GM12878 (cell line): ENCODE measurements around the gene MTR. TPM values are rescaled to one million over a fixed set of nuclear protein-coding genes. Genes with fewer than 3 reads are reported as not detected.

Experiments
- ATAC-seq: fragments of 200-7000 bp; cut with Tn5 transposase; 3 replicates; pipeline ENCODE4 v1.9.1; 2020; ENCODE audit warnings: mild to moderate bottlenecking, moderate library complexity
- BruUV-seq: library from RNA; stranded (reverse); fragments of 400-500 nt; replicated peaks from 2 replicates; lab custom pipeline; 2021; lab: Mats Ljungman, UMichigan
- CTCF ChIA-PET: fragments of 300-600 bp; sonication (Branson Sonifier 250); formaldehyde crosslinking; extraction: SDS; loops from one replicate; lab custom pipeline; 2021; ENCODE audit warnings: inconsistent platforms; lab: Yijun Ruan, JAX
- POLR2A ChIA-PET: fragments of 350-600 bp; formaldehyde crosslinking; extraction: SDS; loops from one replicate; lab custom pipeline; 2021; ENCODE audit warnings: inconsistent platforms; lab: Charles Lee
- RAD21 ChIA-PET: fragments of 300-600 bp; sonication (Branson Sonifier 250); formaldehyde crosslinking; loops from one replicate; lab custom pipeline; 2023; ENCODE audit warnings: antibody characterized with exemption; ENCODE audit not compliant: unreplicated experiment; lab: Charles Lee
- SMC1A ChIA-PET: fragments of 300-600 bp; sonication (Branson Sonifier 250); formaldehyde crosslinking; loops from one replicate; lab custom pipeline; 2023; ENCODE audit not compliant: unreplicated experiment, uncharacterized antibody; lab: Charles Lee
- DNase-seq: peaks from one replicate; pipeline ENCODE4 v3.0.0-alpha.2; 2011; ENCODE audit warnings: low read depth, low spot score
- FAIRE-seq: peaks from 3 replicates; lab custom pipeline; 2011; peaks lifted over from hg19 to GRCh38; lab: Jason Lieb, UNC
- H2AFZ ChIP-seq: 2 replicates; pipeline ENCODE4 v1.6.0; 2011; ENCODE audit warnings: low read depth, low read length, control low read depth; ENCODE audit not compliant: control insufficient read depth
- H3K27ac ChIP-seq: 2 replicates; pipeline ENCODE4 v1.5.1; 2011; ENCODE audit warnings: control low read depth; ENCODE audit not compliant: control insufficient read depth, insufficient read depth
- H3K27me3 ChIP-seq, 2 experiments: replicated peaks in 1 of 2; 2 replicates each; pipeline versions ENCODE4 v1.6.0 to v1.6.1; 2011; ENCODE audit warnings: low read length in 1 of 2; ENCODE audit not compliant: control insufficient read depth in 2 of 2, insufficient read depth in 2 of 2
- H3K36me3 ChIP-seq, 2 experiments: 2 replicates each; pipeline ENCODE4 v1.5.1; 2011; ENCODE audit warnings: low read length in 1 of 2; ENCODE audit not compliant: control insufficient read depth in 2 of 2, insufficient read depth in 2 of 2
- H3K4me1 ChIP-seq: 2 replicates; pipeline ENCODE4 v1.6.1; 2011; ENCODE audit warnings: mild to moderate bottlenecking, low read length, moderate library complexity, mixed read lengths; ENCODE audit not compliant: control insufficient read depth, insufficient read depth
- H3K4me2 ChIP-seq: 2 replicates; pipeline ENCODE4 v1.6.0; 2011; ENCODE audit warnings: control low read depth; ENCODE audit not compliant: control insufficient read depth, insufficient read depth
- H3K4me3 ChIP-seq: fragments of 200-600 bp; sonication (generic); 2 replicates; pipeline ENCODE4 v1.5.1; 2016
- H3K79me2 ChIP-seq: 2 replicates; pipeline ENCODE4 v1.6.0; 2011; ENCODE audit warnings: low read length; ENCODE audit not compliant: control insufficient read depth, insufficient read depth
- H3K9ac ChIP-seq: 2 replicates; pipeline ENCODE4 v1.8.0; 2011; ENCODE audit warnings: low read length, control low read depth, mixed read lengths; ENCODE audit not compliant: control insufficient read depth, insufficient read depth
- H3K9me3 ChIP-seq: replicated peaks from 3 replicates; pipeline ENCODE4 v1.5.1; 2011; ENCODE audit warnings: mild to moderate bottlenecking, low read length; ENCODE audit not compliant: control insufficient read depth, insufficient read depth
- H4K20me1 ChIP-seq: 2 replicates; pipeline ENCODE4 v1.6.0; 2011; ENCODE audit not compliant: control insufficient read depth, insufficient read depth
- BCLAF1 ChIP-seq: fragments of 450-650 bp; IDR thresholded peaks from 2 replicates; pipeline ENCODE4 v1.6.1; 2017; ENCODE audit warnings: antibody characterized with exemption, mild to moderate bottlenecking, moderate library complexity
- BRCA1 ChIP-seq: IDR thresholded peaks from 2 replicates; pipeline ENCODE4 v1.6.1; 2011; ENCODE audit warnings: low read depth, low read length, improper control_type of control experiment
- EZH2 ChIP-seq: IDR thresholded peaks from 2 replicates; pipeline ENCODE4 v1.6.1; 2012; ENCODE audit warnings: low read depth, mild to moderate bottlenecking, control low read depth, inconsistent platforms, low read length, borderline replicate concordance; ENCODE audit not compliant: control insufficient read depth
- GABPA ChIP-seq: IDR thresholded peaks from 2 replicates; pipeline ENCODE4 v1.6.1; 2014; ENCODE audit warnings: antibody characterized with exemption, low read depth, mild to moderate bottlenecking, inconsistent platforms
- IRF3 ChIP-seq: fragments of 450-650 bp; IDR thresholded peaks from 2 replicates; pipeline ENCODE4 v1.6.1; 2014; ENCODE audit warnings: mild to moderate bottlenecking
- IRF4 ChIP-seq: IDR thresholded peaks from 2 replicates; pipeline ENCODE4 v1.6.1; 2011; ENCODE audit warnings: low read depth, low read length
- JUNB ChIP-seq: IDR thresholded peaks from 2 replicates; pipeline ENCODE4 v1.6.1; 2016; ENCODE audit warnings: antibody characterized with exemption, mild to moderate bottlenecking
- POLR2AphosphoS2 ChIP-seq: IDR thresholded peaks from 2 replicates; pipeline ENCODE4 v1.6.1; 2011; ENCODE audit warnings: low read depth, mild to moderate bottlenecking, low read length, improper control_type of control experiment, moderate library complexity
- RCOR1 ChIP-seq: conservative IDR thresholded peaks from 2 replicates; pipeline ENCODE4 v1.6.1; 2012; ENCODE audit warnings: low read depth, low read length, improper control_type of control experiment
- RELB ChIP-seq: fragments of 450-650 bp; IDR thresholded peaks from 2 replicates; pipeline ENCODE4 v1.6.1; 2017; ENCODE audit warnings: low read depth, mild to moderate bottlenecking, moderate library complexity
- SMC3 ChIP-seq: IDR thresholded peaks from 2 replicates; pipeline ENCODE4 v1.6.1; 2011; ENCODE audit warnings: low read length, improper control_type of control experiment, borderline replicate concordance
- SRF ChIP-seq, 2 experiments: IDR thresholded peaks; 2 replicates each; pipeline ENCODE4 v1.6.1; 2011; ENCODE audit warnings: low read depth in 2 of 2, low read length in 2 of 2, mild to moderate bottlenecking in 1 of 2, moderate library complexity in 1 of 2
- TCF7 ChIP-seq: IDR thresholded peaks from 2 replicates; pipeline ENCODE4 v1.6.1; 2014; ENCODE audit warnings: antibody characterized with exemption, borderline replicate concordance
- ZNF384 ChIP-seq: IDR thresholded peaks from 2 replicates; pipeline ENCODE4 v1.6.1; 2012; ENCODE audit warnings: low read depth, mild to moderate bottlenecking, low read length, improper control_type of control experiment, borderline replicate concordance
- ZSCAN29 ChIP-seq: fragments of 450-650 bp; IDR thresholded peaks from 2 replicates; pipeline ENCODE4 v1.6.1; 2017; ENCODE audit warnings: mild to moderate bottlenecking, moderate library complexity
- WGBS: methylation state at CpG from one replicate; pipeline ENCODE4 v1.1.6; 2016; ENCODE audit warnings: low lambda C conversion rate; ENCODE audit not compliant: insufficient replicate concordance, insufficient coverage; ENCODE audit errors: missing lambda C conversion rate; 5-methylcytosine and 5-hydroxymethylcytosine counted together
- in situ Hi-C: fragments of 300-500 bp; cut with MboI; formaldehyde crosslinking; loops from 9 replicates; pipeline ENCODE4 v1.14.3; 2018; ENCODE audit warnings: mixed read lengths
- intact Hi-C: fragments of 100-400 bp; cut with micrococcal nuclease; formaldehyde crosslinking; loops from one replicate; pipeline ENCODE4 v1.14.2; 2022; ENCODE audit not compliant: unreplicated experiment
- polyA plus RNA-seq, 11 experiments: library from polyadenylated mRNA; depleted of rRNA in 4 of 11; unstranded in 6 of 11; stranded (reverse) in 5 of 11; fragments of >200 nt; fragmentation: Nextera tagmentation in 4 of 11; fragmentation: Illumina TruSeq in 1 of 11; extraction: Ambion mirVana in 4 of 11; extraction: Trizol in 1 of 11; gene quantifications; 1 replicate in 1 of 11; 2 replicates in 10 of 11; pipeline versions ENCODE4 v1.2.1 to v1.2.3, GENCODE V29; 2011 to 2016; ENCODE audit warnings: inconsistent platforms in 2 of 11, missing spikeins in 2 of 11, low read depth in 1 of 11
- total RNA-seq, 4 experiments: library from RNA; depleted of rRNA in 3 of 4; stranded (reverse); fragments of >200 nt in 3 of 4; fragmentation: Illumina TruSeq in 1 of 4; extraction: Trizol in 1 of 4; gene quantifications; 2 replicates each; pipeline versions ENCODE4 v1.2.1 to v1.2.3, GENCODE V29; 2013 to 2021
- TF ChIP-seq, protein P1 (sequence below): IDR thresholded peaks from 2 replicates; pipeline ENCODE4 v1.6.1; 2012; ENCODE audit warnings: low read length, inconsistent platforms

MTR gene
- total and polyA plus RNA-seq, 10 of the 15 experiments (the other 5 are each of a cell fraction or from before 2014, with no cell fraction given): 2.4 to 38.7 (median 16.5) TPM

GRCh38 chr1:236922190-236922589 is 127.1 kb downstream of the MTR start:
- 19% methylated on average over 2 of the region's 2 CpGs for WGBS
- RAD21 ChIA-PET: no interaction called here
- Histone ChIP-seq H2AFZ (no peak overlapping the region), H4K20me1 (no peaks in the 10 kb centered on the region), H3K9ac (no peak overlapping the region), H3K27me3 (no peaks in the 10 kb centered on the region), H3K4me1 (no peaks in the 10 kb centered on the region), H3K36me3 (no peaks in the 10 kb centered on the region), H3K9me3 (no peaks in the 10 kb centered on the region; the same call in 2 of the 3 replicates), H3K4me3 (no peak overlapping the region), H3K27ac (no peak overlapping the region), H3K4me2 (no peak overlapping the region), H3K79me2 (no peaks in the 10 kb centered on the region)
- ATAC-seq: no peak
- no TSS peak for BruUV-seq
- in situ Hi-C loops: no loop called here
- SMC1A ChIA-PET: no interaction called here
- CTCF ChIA-PET: no interaction called here
- FAIRE-seq: no peak
- POLR2A ChIA-PET: no interaction called here
- intact Hi-C loops: no loop called here
- DNase-seq: no peak
- TF ChIP-seq RCOR1: no peak
- TF ChIP-seq, protein P1, sequence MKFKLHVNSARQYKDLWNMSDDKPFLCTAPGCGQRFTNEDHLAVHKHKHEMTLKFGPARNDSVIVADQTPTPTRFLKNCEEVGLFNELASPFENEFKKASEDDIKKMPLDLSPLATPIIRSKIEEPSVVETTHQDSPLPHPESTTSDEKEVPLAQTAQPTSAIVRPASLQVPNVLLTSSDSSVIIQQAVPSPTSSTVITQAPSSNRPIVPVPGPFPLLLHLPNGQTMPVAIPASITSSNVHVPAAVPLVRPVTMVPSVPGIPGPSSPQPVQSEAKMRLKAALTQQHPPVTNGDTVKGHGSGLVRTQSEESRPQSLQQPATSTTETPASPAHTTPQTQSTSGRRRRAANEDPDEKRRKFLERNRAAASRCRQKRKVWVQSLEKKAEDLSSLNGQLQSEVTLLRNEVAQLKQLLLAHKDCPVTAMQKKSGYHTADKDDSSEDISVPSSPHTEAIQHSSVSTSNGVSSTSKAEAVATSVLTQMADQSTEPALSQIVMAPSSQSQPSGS: no peak
- no peak for TF ChIP-seq SRF (IDR thresholded peaks at IDR 0.05; ENCODE audit: low read depth in 2 of 2, low read length in 2 of 2)
- TF ChIP-seq SMC3: no peak
- TF ChIP-seq TCF7: no peak
- TF ChIP-seq GABPA: no peak
- no peak for TF ChIP-seq POLR2AphosphoS2
- no peak for TF ChIP-seq BCLAF1
- TF ChIP-seq IRF3: no peak
- no peak for TF ChIP-seq ZNF384
- TF ChIP-seq EZH2: no peak
- TF ChIP-seq RELB: no peak
- TF ChIP-seq ZSCAN29: no peak
- TF ChIP-seq JUNB: no peak
- TF ChIP-seq IRF4: no peak
- TF ChIP-seq BRCA1: no peak
